A549 (cell line): ENCODE measurements around the gene CTNNA1.

ENCODE experiments used
- CBX2 ChIP-seq: fragments of 200-600 bp; sonication (generic); IDR thresholded peaks from 2 replicates; pipeline ENCODE4 v1.6.1; 2016; ENCODE audit warnings: low read depth, mild to moderate bottlenecking, borderline replicate concordance
- POLR2A ChIP-seq: IDR thresholded peaks from 2 replicates; pipeline ENCODE4 v1.6.1; 2012; ENCODE audit warnings: mild to moderate bottlenecking, low read length
- TF ChIP-seq, protein P1 (sequence below): fragments of >200 bp; sonication (Bioruptor Twin); formaldehyde crosslinking; IDR thresholded peaks from 3 replicates; pipeline ENCODE4 v1.5.1; 2016
- TF ChIP-seq, protein P2 (sequence below): IDR thresholded peaks from 2 replicates; pipeline ENCODE4 v1.6.1; 2012

DNA sequence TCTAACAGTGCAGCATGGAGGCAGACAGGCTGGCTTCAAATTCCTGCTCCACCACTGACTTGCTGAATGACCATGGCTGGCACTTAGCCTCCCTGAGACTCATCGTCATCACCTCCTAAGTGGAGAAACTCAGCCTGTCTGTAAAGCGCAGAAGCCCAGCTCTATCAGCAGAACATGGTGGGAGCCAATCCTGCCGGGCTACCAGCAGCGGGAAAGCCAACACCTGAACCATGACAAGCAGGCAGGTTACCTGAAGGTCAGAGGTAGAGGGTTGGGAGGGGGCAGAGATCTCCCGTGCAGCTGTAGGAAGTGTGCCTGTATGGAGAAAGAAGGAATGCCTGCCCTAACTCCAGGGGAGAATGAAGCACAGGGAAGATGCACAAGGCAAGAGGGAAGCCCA lies 194.6 kb downstream of the CTNNA1 start:
- TF ChIP-seq, protein P1, sequence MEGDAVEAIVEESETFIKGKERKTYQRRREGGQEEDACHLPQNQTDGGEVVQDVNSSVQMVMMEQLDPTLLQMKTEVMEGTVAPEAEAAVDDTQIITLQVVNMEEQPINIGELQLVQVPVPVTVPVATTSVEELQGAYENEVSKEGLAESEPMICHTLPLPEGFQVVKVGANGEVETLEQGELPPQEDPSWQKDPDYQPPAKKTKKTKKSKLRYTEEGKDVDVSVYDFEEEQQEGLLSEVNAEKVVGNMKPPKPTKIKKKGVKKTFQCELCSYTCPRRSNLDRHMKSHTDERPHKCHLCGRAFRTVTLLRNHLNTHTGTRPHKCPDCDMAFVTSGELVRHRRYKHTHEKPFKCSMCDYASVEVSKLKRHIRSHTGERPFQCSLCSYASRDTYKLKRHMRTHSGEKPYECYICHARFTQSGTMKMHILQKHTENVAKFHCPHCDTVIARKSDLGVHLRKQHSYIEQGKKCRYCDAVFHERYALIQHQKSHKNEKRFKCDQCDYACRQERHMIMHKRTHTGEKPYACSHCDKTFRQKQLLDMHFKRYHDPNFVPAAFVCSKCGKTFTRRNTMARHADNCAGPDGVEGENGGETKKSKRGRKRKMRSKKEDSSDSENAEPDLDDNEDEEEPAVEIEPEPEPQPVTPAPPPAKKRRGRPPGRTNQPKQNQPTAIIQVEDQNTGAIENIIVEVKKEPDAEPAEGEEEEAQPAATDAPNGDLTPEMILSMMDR = no peak
- TF ChIP-seq CBX2 (no peak), POLR2A (no peak)
- TF ChIP-seq, protein P2, sequence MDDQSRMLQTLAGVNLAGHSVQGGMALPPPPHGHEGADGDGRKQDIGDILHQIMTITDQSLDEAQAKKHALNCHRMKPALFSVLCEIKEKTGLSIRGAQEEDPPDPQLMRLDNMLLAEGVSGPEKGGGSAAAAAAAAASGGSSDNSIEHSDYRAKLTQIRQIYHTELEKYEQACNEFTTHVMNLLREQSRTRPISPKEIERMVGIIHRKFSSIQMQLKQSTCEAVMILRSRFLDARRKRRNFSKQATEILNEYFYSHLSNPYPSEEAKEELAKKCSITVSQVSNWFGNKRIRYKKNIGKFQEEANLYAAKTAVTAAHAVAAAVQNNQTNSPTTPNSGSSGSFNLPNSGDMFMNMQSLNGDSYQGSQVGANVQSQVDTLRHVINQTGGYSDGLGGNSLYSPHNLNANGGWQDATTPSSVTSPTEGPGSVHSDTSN = no peak
